Measurements from ENCODE around the gene MYBPC2.

GRCh38 chr19:50500060-50500752 lies 67.5 kb downstream of the MYBPC2 start:
- TF ChIP-seq CTCF (IDR thresholded peaks at IDR 0.05) (peak in 1 of 6 experiments; percentile 17), POLR2A (IDR thresholded peaks at IDR 0.05) (no peak)

All from upper lobe of left lung (tissue), 4 donors.